ES-I3 (cell line): ENCODE results near the gene BPIFB6.

Experiments
- H3K36me3 ChIP-seq: 2 replicates; pipeline ENCODE4 v1.6.1; 2013; ENCODE audit warnings: mild to moderate bottlenecking, low read length, control low read depth, moderate library complexity; ENCODE audit not compliant: insufficient read depth
- H3K4me1 ChIP-seq: 2 replicates; pipeline ENCODE4 v1.6.1; 2013; ENCODE audit warnings: mild to moderate bottlenecking, control low read depth, low read length; ENCODE audit not compliant: insufficient read depth
- H3K9ac ChIP-seq: 2 replicates; pipeline ENCODE4 v1.6.1; 2013; ENCODE audit warnings: low read depth, mild to moderate bottlenecking, low read length, moderate library complexity
- H3K9me3 ChIP-seq: 2 replicates; pipeline ENCODE4 v1.6.1; 2013; ENCODE audit warnings: mild to moderate bottlenecking, low read length, moderate library complexity; ENCODE audit not compliant: control insufficient read depth, insufficient read depth

BPIFB6 gene

GRCh38 chr20:33031531-33031930 lies at the start of gene BPIFB6:
TSS of gene BPIFB6 (plus strand) at chr20:33031648. CDS start at chr20:33031648, 0 bp downstream.
- H3K36me3 ChIP-seq: no peaks in the 10 kb centered on the region
- H3K4me1 ChIP-seq: no peaks in the 10 kb centered on the region
- no peak within 1 kb of the TSS for H3K9ac ChIP-seq
- H3K9me3 ChIP-seq: no peaks in the 10 kb centered on the region

- H3K9ac ChIP-seq: no peak overlapping the region
- no peaks in the 10 kb centered on the region for H3K36me3 ChIP-seq
- H3K9me3 ChIP-seq: no peaks in the 10 kb centered on the region
- H3K4me1 ChIP-seq: no peaks in the 10 kb centered on the region; the same call in 1 of the 2 replicates
Observed at GRCh38 chr20:32982617-32983458, 48.6 kb upstream of the BPIFB6 start.

GRCh38 chr20:32983459-32984112 lies 47.9 kb upstream of the BPIFB6 start:
- no peaks in the 10 kb centered on the region; the same call in 1 of the 2 replicates for H3K4me1 ChIP-seq
- no peaks in the 10 kb centered on the region for H3K9me3 ChIP-seq
- H3K36me3 ChIP-seq: no peaks in the 10 kb centered on the region

GRCh38 chr20:32984196-32984595 lies 47.3 kb upstream of the BPIFB6 start:
- no peaks in the 10 kb centered on the region for H3K9me3 ChIP-seq
- H3K4me1 ChIP-seq: no peaks in the 10 kb centered on the region; the same call in 1 of the 2 replicates
- H3K36me3 ChIP-seq: no peaks in the 10 kb centered on the region
- no peak overlapping the region for H3K9ac ChIP-seq

More at GRCh38 chr20:32983459-32984112, 47.9 kb upstream of the BPIFB6 start:
- no peak overlapping the region for H3K9ac ChIP-seq

GRCh38 chr20:32984631-32985354 lies 46.7 kb upstream of the BPIFB6 start:
- H3K9ac ChIP-seq: no peak overlapping the region
- no peaks in the 10 kb centered on the region for H3K36me3 ChIP-seq
- H3K4me1 ChIP-seq: no peaks in the 10 kb centered on the region; the same call in 1 of the 2 replicates
- H3K9me3 ChIP-seq: no peaks in the 10 kb centered on the region

- Histone ChIP-seq H3K9ac (no peak overlapping the region), H3K9me3 (no peaks in the 10 kb centered on the region), H3K4me1 (no peaks in the 10 kb centered on the region; the same call in 1 of the 2 replicates), H3K36me3 (no peaks in the 10 kb centered on the region)
Observed at GRCh38 chr20:32985596-32985995, 45.9 kb upstream of the BPIFB6 start.

GRCh38 chr20:32986331-32986966 lies 45.0 kb upstream of the BPIFB6 start:
- Histone ChIP-seq H3K4me1 (no peaks in the 10 kb centered on the region; the same call in 1 of the 2 replicates), H3K36me3 (no peaks in the 10 kb centered on the region), H3K9me3 (no peaks in the 10 kb centered on the region), H3K9ac (no peak overlapping the region)

GRCh38 chr20:32987044-32987825 lies 44.2 kb upstream of the BPIFB6 start:
- Histone ChIP-seq H3K9me3 (no peaks in the 10 kb centered on the region), H3K4me1 (no peaks in the 10 kb centered on the region; the same call in 1 of the 2 replicates), H3K36me3 (no peaks in the 10 kb centered on the region), H3K9ac (no peak overlapping the region)

- H3K9me3 ChIP-seq: no peaks in the 10 kb centered on the region
- H3K36me3 ChIP-seq: no peaks in the 10 kb centered on the region
- no peaks in the 10 kb centered on the region; the same call in 1 of the 2 replicates for H3K4me1 ChIP-seq
- no peak overlapping the region for H3K9ac ChIP-seq
Observed at GRCh38 chr20:32988008-32988407, 43.4 kb upstream of the BPIFB6 start.

- H3K36me3 ChIP-seq: no peaks in the 10 kb centered on the region
- H3K4me1 ChIP-seq: no peaks in the 10 kb centered on the region; the same call in 1 of the 2 replicates
- no peak overlapping the region for H3K9ac ChIP-seq
- no peaks in the 10 kb centered on the region for H3K9me3 ChIP-seq
Observed at GRCh38 chr20:32989507-32990283, 41.8 kb upstream of the BPIFB6 start.

GRCh38 chr20:32990426-32990825 lies 41.0 kb upstream of the BPIFB6 start:
- H3K9ac ChIP-seq: no peak overlapping the region
- no peaks in the 10 kb centered on the region for H3K36me3 ChIP-seq
- H3K9me3 ChIP-seq: no peaks in the 10 kb centered on the region
- no peaks in the 10 kb centered on the region; the same call in 1 of the 2 replicates for H3K4me1 ChIP-seq

- no peaks in the 10 kb centered on the region for H3K36me3 ChIP-seq
- H3K4me1 ChIP-seq: no peaks in the 10 kb centered on the region
- H3K9me3 ChIP-seq: no peaks in the 10 kb centered on the region
- no peak overlapping the region for H3K9ac ChIP-seq
Observed at GRCh38 chr20:32991383-32991782, 40.1 kb upstream of the BPIFB6 start.
